Parathyroid adenoma (tissue), 2 donors: ENCODE measurements around the gene VHLL.

Source experiments
- H2AFZ ChIP-seq: fragments of 300-600 bp; sonication (generic); one replicate; pipeline ENCODE4 v1.7.0; 2017; ENCODE audit warnings: antibody characterized with exemption, mild to moderate bottlenecking
- H3K27ac ChIP-seq: fragments of 300-600 bp; sonication (generic); one replicate; pipeline ENCODE4 v1.7.0; 2017
- H3K27me3 ChIP-seq: fragments of 300-600 bp; sonication (generic); one replicate; pipeline ENCODE4 v1.7.0; 2017; ENCODE audit warnings: low read length; ENCODE audit not compliant: control insufficient read depth, insufficient read depth
- H3K36me3 ChIP-seq: fragments of 300-600 bp; sonication (generic); one replicate; pipeline ENCODE4 v1.7.0; 2017; ENCODE audit warnings: low read length; ENCODE audit not compliant: control insufficient read depth, insufficient read depth
- H3K4me1 ChIP-seq: fragments of 300-600 bp; sonication (generic); one replicate; pipeline ENCODE4 v1.7.0; 2017; ENCODE audit warnings: control low read depth
- H3K4me2 ChIP-seq: fragments of 300-600 bp; sonication (generic); one replicate; pipeline ENCODE4 v1.7.0; 2017; ENCODE audit warnings: low read length
- H3K4me3 ChIP-seq: fragments of 300-600 bp; sonication (generic); one replicate; pipeline ENCODE4 v1.7.0; 2017; ENCODE audit warnings: low read depth, low read length
- H3K79me2 ChIP-seq: fragments of 300-600 bp; sonication (generic); one replicate; pipeline ENCODE4 v1.7.0; 2017; ENCODE audit warnings: control low read depth
- H3K9ac ChIP-seq: fragments of 300-600 bp; sonication (generic); one replicate; pipeline ENCODE4 v1.7.0; 2017; ENCODE audit warnings: mild to moderate bottlenecking
- H3K9me3 ChIP-seq: fragments of 300-600 bp; sonication (generic); one replicate; pipeline ENCODE4 v1.7.0; 2017; ENCODE audit warnings: low read length; ENCODE audit not compliant: control insufficient read depth
- TF ChIP-seq, protein P1 (sequence below): fragments of 300-600 bp; sonication (generic); IDR thresholded peaks from one replicate; pipeline ENCODE4 v1.7.0; 2017; ENCODE audit warnings: antibody characterized with exemption, mild to moderate bottlenecking
- donor health status: primary hyperparathyroidism.

Gene VHLL

DNA sequence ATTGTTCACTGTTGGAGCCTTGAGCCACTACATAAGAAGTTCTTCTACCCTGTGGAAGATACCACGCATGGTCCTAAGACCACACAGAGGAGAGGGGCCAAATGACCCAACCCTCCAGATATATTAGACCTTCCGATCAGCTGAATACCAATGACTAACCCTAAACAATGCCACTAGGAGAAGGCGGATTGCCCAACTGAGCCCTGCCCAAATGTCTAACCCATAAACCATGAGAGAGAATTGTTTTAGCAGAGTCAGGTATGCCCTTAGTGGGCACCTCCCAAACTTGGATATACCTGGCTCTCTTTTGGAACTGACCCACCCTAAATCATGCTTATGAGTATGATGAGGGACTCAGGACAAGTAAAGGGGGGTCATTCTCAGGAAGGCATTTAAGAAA lies 28.8 kb downstream of the VHLL start:
- no peak overlapping the region for H3K27ac ChIP-seq
- H3K4me3 ChIP-seq, result no peak overlapping the region
- no peak overlapping the region for H2AFZ ChIP-seq
- H3K4me1 ChIP-seq, result no peaks in the 10 kb centered on the region
- no peaks in the 10 kb centered on the region for H3K36me3 ChIP-seq
- no peak overlapping the region for H3K4me2 ChIP-seq
- no peak overlapping the region for H3K9ac ChIP-seq
- TF ChIP-seq, protein P1, sequence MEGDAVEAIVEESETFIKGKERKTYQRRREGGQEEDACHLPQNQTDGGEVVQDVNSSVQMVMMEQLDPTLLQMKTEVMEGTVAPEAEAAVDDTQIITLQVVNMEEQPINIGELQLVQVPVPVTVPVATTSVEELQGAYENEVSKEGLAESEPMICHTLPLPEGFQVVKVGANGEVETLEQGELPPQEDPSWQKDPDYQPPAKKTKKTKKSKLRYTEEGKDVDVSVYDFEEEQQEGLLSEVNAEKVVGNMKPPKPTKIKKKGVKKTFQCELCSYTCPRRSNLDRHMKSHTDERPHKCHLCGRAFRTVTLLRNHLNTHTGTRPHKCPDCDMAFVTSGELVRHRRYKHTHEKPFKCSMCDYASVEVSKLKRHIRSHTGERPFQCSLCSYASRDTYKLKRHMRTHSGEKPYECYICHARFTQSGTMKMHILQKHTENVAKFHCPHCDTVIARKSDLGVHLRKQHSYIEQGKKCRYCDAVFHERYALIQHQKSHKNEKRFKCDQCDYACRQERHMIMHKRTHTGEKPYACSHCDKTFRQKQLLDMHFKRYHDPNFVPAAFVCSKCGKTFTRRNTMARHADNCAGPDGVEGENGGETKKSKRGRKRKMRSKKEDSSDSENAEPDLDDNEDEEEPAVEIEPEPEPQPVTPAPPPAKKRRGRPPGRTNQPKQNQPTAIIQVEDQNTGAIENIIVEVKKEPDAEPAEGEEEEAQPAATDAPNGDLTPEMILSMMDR, result no peak
- no peaks in the 10 kb centered on the region for H3K27me3 ChIP-seq
- no peaks in the 10 kb centered on the region for H3K79me2 ChIP-seq
- no peaks in the 10 kb centered on the region for H3K9me3 ChIP-seq

DNA sequence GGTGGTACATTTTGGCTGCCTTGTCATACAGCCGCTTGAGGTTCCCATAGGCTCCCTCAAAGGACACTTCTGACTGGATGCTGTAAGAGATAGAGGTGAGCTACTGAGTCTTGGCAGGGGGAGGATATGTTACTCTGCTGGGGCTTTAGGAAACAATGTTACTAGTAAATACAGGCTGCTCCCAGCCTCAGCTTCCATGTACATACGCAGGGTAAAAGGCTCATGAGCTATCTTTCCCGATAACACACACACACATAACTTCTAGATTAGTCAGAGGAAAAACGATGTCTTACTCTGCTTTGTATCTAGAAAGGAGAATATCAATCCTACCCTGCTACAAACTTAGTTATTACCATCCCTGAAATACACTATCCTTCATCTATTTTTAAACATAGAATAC lies 30.8 kb downstream of the VHLL start:
- H3K27ac ChIP-seq, result no peak overlapping the region
- H3K9ac ChIP-seq, result no peak overlapping the region
- H3K4me3 ChIP-seq, result no peak overlapping the region
- no peaks in the 10 kb centered on the region for H3K9me3 ChIP-seq
- no peaks in the 10 kb centered on the region for H3K27me3 ChIP-seq
- H3K4me2 ChIP-seq, result no peak overlapping the region
- no peak overlapping the region for H2AFZ ChIP-seq
- TF ChIP-seq, protein P1, result no peak
- no peaks in the 10 kb centered on the region for H3K36me3 ChIP-seq
- no peaks in the 10 kb centered on the region for H3K4me1 ChIP-seq
- H3K79me2 ChIP-seq, result no peaks in the 10 kb centered on the region

DNA sequence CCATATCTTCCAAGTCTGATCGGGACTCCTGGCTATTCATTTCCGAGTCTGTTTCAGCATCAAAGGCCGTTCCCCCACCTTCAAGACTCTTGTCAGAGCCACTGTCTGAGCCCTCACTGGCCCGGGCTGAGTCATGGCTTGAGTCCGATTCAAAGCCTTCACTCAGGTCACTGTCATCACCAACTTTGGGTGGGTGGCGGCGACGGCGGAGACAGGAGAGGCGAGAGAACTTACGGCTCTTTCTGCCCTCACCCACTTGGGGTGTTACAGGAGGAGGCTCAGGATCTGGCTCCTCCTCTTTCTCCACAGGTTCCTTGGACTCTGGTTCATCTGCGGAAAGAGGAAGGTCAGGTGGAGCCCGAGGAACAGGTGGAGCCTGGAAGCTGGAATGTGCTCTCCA lies 33.1 kb downstream of the VHLL start:
- TF ChIP-seq, protein P1, result no peak
- no peaks in the 10 kb centered on the region for H3K36me3 ChIP-seq
- no peaks in the 10 kb centered on the region for H3K9me3 ChIP-seq
- no peak overlapping the region for H3K9ac ChIP-seq
- no peak overlapping the region for H2AFZ ChIP-seq
- H3K4me1 ChIP-seq, result no peaks in the 10 kb centered on the region
- no peaks in the 10 kb centered on the region for H3K79me2 ChIP-seq
- no peak overlapping the region for H3K27ac ChIP-seq
- no peak overlapping the region for H3K4me3 ChIP-seq
- H3K27me3 ChIP-seq, result no peaks in the 10 kb centered on the region
- H3K4me2 ChIP-seq, result no peak overlapping the region

DNA sequence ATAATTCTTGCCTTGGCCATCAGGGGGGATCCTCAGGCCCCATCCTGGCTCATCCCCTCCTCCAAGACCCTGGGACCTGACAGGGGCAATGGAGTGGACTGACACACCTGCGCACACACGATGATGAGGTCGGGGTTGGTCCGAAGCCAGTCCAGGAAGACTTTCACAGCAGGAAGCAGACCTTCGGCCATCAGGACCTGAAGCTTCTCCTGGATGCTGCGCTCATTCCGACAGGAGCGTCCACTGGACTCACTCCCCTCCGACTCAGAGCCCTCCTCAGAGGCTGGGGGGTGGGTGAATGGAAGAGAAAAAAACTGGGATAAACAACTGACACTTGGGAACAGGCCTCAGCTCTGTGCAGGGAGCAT lies 35.8 kb downstream of the VHLL start:
- H3K27ac ChIP-seq, result no peak overlapping the region

More for the DNA sequence above, 35.8 kb downstream of the VHLL start:
- Histone ChIP-seq H3K4me2 (no peak overlapping the region), H3K4me3 (no peak overlapping the region), H3K27me3 (no peaks in the 10 kb centered on the region), H3K9ac (no peak overlapping the region), H3K36me3 (no peaks in the 10 kb centered on the region), H3K4me1 (no peaks in the 10 kb centered on the region), H2AFZ (no peak overlapping the region), H3K79me2 (no peaks in the 10 kb centered on the region), H3K9me3 (no peaks in the 10 kb centered on the region)
- TF ChIP-seq, protein P1, result no peak
